ENCODE results near the gene MUC22.

The MUC22 gene

DNA sequence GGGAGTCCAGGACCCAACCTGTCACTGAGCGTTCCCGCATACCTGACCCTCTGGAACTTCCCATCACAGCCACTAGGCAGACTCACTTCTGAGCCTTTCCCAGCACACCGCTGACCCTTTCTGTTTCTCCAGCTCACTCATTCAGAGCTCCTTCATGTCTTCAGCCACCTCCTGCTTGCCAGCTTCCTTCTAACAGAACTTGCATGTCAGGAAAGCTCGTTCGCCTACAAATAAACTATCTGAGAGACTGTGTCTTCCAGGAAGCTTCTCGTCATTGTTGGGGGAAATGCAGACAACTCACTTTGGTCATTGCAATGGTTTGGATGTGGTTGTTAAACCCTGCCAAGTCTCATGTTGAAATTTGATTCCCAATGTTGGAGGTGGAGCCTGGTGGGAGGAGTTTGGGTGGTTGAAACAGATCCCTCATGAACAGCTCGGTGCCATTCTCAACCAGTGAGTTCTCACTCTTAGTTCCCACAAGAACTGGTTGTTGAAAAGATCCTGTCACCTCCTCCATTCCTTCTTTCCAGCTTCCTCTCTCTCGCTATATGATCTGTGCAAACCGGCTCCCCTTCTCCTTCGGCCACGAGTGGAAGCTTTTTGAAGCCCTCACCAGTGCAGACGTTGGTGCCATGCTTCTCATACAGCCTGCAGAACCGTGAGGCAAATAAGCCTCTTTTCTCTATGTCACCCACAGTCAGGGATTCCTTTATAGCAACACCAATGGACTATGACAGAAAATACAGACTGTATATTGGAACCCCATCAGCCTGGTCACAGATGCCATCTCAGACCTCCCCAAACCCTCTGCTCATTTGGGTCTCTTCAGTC, 28.1 kb upstream of the MUC22 start:
- in situ Hi-C loops (cut with MboI; ENCODE audit: low sequenced_read_pairs, unreplicated experiment): no loop called here
- TF ChIP-seq, protein P1, sequence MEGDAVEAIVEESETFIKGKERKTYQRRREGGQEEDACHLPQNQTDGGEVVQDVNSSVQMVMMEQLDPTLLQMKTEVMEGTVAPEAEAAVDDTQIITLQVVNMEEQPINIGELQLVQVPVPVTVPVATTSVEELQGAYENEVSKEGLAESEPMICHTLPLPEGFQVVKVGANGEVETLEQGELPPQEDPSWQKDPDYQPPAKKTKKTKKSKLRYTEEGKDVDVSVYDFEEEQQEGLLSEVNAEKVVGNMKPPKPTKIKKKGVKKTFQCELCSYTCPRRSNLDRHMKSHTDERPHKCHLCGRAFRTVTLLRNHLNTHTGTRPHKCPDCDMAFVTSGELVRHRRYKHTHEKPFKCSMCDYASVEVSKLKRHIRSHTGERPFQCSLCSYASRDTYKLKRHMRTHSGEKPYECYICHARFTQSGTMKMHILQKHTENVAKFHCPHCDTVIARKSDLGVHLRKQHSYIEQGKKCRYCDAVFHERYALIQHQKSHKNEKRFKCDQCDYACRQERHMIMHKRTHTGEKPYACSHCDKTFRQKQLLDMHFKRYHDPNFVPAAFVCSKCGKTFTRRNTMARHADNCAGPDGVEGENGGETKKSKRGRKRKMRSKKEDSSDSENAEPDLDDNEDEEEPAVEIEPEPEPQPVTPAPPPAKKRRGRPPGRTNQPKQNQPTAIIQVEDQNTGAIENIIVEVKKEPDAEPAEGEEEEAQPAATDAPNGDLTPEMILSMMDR (IDR thresholded peaks at IDR 0.05; ENCODE audit: borderline replicate concordance, control extremely low read depth, extremely low read depth, insufficient read depth, missing control alignments): no peak

DNA sequence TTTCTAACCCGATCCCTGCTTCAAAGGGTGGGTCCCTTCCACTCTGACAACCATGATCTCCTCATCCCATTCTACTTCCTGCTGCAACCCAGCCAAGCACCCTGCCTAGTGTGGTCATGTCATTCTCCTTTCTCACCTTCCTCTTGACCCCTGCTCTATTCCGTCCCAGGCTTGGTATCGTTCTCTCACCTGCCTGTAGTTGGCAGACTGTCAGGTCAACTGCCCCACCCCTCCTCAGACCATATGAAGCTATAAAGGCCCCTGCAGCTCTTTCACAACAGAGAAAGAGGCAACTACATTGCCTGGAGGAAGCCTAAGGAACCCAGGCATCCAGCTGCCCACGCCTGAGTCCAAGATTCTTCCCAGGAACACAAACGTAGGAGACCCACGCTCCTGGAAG, 26.8 kb upstream of the MUC22 start, which contains the start of gene MUC21:
MUC21 (plus strand) TSS at position 280 of the 400 bp plus-strand sequence. CDS start 241 bp downstream, outside the sequence.
- DNase-seq (ENCODE audit: low spot score): no peak
- TF ChIP-seq, protein P1 (IDR thresholded peaks at IDR 0.05; ENCODE audit: borderline replicate concordance, control extremely low read depth, extremely low read depth, insufficient read depth, missing control alignments): no peak
- in situ Hi-C loops (cut with MboI; ENCODE audit: low sequenced_read_pairs, unreplicated experiment): no loop called here

More for the DNA sequence above, 28.1 kb upstream of the MUC22 start:
- no peak for DNase-seq (ENCODE audit: low spot score)

DNA sequence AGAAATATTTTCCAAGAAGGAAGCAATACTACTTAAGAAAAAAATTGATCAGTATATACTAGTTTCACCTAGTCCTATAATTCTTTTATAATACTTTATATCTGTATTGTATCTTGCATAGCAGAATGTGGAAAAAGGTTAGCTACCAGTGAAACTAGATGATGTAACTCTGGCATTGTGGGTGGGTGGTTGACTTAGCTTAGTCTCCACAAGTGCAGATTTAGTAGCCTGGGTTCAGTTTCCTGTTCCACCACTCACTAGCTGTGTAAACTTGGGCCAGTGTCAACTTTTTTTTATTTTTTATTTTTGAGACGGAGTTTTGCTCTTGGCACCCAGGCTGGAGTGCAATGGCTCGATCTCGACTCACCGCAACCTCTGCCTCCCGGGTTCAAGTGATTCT, 24.8 kb upstream of the MUC22 start:
- in situ Hi-C loops (cut with MboI; ENCODE audit: low sequenced_read_pairs, unreplicated experiment): no loop called here
- TF ChIP-seq, protein P1 (IDR thresholded peaks at IDR 0.05; ENCODE audit: borderline replicate concordance, control extremely low read depth, extremely low read depth, insufficient read depth, missing control alignments): no peak
- DNase-seq (ENCODE audit: low spot score): no peak

DNA sequence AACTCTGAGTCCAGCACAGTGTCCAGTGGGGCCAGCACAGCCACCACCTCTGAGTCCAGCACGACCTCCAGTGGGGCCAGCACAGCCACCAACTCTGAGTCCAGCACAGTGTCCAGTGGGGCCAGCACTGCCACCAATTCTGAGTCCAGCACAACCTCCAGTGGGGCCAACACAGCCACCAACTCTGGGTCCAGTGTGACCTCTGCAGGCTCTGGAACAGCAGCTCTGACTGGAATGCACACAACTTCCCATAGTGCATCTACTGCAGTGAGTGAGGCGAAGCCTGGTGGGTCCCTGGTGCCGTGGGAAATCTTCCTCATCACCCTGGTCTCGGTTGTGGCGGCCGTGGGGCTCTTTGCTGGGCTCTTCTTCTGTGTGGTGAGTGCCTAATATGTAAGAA, 23.0 kb upstream of the MUC22 start:
- DNase-seq (ENCODE audit: low spot score): no peak

DNA sequence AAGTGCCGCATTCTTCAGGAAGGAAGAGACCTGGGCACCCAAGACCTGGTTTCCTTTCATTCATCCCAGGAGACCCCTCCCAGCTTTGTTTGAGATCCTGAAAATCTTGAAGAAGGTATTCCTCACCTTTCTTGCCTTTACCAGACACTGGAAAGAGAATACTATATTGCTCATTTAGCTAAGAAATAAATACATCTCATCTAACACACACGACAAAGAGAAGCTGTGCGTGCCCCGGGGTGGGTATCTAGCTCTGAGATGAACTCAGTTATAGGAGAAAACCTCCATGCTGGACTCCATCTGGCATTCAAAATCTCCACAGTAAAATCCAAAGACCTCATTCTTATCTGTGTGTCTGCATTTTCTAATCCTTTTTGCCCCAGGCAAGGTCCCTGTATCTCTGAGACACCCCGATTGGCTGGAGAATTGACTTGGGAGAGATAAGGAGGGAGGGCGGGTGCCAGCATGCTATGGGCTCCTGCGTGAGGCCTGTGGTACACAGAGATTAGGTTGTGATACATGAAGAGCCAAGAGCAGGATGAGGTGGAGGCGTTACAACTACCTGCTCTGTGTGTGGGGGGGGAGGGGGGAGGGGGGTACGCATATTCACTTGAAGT, 22.0 kb upstream of the MUC22 start:
- TF ChIP-seq, protein P1 (IDR thresholded peaks at IDR 0.05; ENCODE audit: borderline replicate concordance, control extremely low read depth, extremely low read depth, insufficient read depth, missing control alignments): no peak
- no peak for DNase-seq (ENCODE audit: low spot score)
- in situ Hi-C loops (cut with MboI; ENCODE audit: low sequenced_read_pairs, unreplicated experiment): no loop called here

More for the DNA sequence above, 23.0 kb upstream of the MUC22 start:
- in situ Hi-C loops (cut with MboI; ENCODE audit: low sequenced_read_pairs, unreplicated experiment): no loop called here
- TF ChIP-seq, protein P1 (IDR thresholded peaks at IDR 0.05; ENCODE audit: borderline replicate concordance, control extremely low read depth, extremely low read depth, insufficient read depth, missing control alignments): no peak

DNA sequence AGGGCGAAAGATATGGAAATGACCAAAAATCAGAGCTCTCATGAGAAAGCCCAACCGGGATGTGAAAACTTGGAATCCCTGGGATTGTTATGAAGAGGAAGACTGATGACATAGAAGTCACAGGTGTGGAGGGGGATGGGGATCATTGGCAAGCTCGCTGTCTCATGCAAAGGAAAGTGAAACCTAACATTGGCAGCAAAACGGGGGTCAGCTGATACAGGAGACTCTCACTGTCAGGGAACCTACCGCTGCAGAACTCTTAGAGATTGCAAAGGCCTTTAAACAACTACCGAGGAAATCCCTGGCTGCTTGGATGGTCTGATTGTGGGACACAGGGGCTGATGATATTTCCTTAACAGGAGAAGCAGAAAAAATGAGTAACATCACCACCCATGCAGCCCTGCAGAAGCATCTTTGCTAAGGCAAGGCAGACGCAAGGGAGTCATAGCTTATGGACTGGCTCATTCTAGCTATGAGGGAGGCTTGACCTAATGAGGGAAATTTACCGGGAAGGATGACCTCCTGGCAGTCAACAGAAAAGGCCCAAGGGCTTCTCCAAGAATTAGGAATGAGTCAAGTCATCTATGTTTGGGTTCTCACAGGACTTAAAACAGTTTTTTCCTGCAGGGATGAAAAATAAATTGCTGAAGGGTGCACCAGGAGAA, 19.7 kb upstream of the MUC22 start:
- in situ Hi-C loops (cut with MboI; ENCODE audit: low sequenced_read_pairs, unreplicated experiment): no loop called here
- DNase-seq (ENCODE audit: low spot score): no peak
- TF ChIP-seq, protein P1 (IDR thresholded peaks at IDR 0.05; ENCODE audit: borderline replicate concordance, control extremely low read depth, extremely low read depth, insufficient read depth, missing control alignments): no peak

All from GM13976 (cell line).